ENCODE results near the gene ALCAM.

ALCAM gene

DNA sequence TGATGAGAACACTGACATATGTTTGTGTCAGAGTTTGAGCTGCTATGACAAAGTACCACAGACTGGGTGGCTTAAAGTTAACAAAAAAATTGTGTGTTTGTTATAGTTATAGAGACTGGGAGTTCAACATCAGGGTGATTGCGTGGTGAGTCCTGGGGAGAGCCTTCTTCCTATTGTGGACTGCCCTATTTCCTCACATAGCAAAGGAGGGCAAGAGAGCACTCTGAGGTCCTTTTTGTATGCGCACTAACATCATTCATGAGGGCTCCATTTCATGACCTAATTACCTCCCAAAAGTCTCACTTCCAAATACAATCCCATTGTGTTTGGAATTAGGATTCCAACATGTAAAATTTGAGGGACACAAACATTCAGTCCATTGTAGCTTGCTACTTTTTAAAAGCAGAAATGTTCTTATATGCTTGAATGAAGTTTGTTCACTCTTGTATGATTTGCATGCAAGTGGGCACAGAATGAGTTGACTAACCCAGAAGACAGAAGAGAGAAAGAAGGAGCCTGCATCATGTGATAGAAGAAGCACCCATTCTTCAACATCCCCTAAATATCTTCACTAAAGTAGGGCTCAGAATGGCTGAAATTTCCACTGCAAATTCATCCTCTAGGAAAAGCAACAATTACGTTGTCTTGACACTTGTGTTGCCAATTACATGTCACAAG lies 18.9 kb upstream of the ALCAM start:
- no peak for DNase-seq (ENCODE audit: low spot score)
- in situ Hi-C loops (cut with MboI; ENCODE audit: low pct_unique_long_range_greater_than_20kb, low sequenced_read_pairs, unreplicated experiment): no loop called here
- TF ChIP-seq, protein P1, sequence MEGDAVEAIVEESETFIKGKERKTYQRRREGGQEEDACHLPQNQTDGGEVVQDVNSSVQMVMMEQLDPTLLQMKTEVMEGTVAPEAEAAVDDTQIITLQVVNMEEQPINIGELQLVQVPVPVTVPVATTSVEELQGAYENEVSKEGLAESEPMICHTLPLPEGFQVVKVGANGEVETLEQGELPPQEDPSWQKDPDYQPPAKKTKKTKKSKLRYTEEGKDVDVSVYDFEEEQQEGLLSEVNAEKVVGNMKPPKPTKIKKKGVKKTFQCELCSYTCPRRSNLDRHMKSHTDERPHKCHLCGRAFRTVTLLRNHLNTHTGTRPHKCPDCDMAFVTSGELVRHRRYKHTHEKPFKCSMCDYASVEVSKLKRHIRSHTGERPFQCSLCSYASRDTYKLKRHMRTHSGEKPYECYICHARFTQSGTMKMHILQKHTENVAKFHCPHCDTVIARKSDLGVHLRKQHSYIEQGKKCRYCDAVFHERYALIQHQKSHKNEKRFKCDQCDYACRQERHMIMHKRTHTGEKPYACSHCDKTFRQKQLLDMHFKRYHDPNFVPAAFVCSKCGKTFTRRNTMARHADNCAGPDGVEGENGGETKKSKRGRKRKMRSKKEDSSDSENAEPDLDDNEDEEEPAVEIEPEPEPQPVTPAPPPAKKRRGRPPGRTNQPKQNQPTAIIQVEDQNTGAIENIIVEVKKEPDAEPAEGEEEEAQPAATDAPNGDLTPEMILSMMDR (IDR thresholded peaks at IDR 0.05; ENCODE audit: extremely low read depth, insufficient read depth, missing control alignments): no peak

DNA sequence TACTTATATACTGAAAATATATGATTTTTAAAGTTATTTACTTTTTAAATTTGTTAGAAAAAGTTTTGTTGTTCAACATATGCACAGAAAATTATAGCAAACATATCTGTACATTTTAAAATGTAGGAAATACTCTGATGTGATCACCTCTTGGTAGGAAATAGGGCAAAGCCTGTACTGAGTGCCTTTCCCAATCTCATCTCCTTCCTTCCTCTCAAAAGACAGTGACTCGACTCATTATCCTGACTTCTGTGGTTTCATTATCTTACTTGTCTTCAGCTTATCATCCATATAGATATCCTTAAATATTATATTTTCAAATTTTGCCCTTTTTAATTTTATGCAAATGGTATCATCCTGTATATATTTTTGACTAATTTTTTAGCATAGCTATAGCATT lies 18.4 kb upstream of the ALCAM start:
- in situ Hi-C loops (cut with MboI; ENCODE audit: low pct_unique_long_range_greater_than_20kb, low sequenced_read_pairs, unreplicated experiment): no loop called here
- TF ChIP-seq, protein P1 (IDR thresholded peaks at IDR 0.05; ENCODE audit: extremely low read depth, insufficient read depth, missing control alignments): no peak
- DNase-seq (ENCODE audit: low spot score): no peak

DNA sequence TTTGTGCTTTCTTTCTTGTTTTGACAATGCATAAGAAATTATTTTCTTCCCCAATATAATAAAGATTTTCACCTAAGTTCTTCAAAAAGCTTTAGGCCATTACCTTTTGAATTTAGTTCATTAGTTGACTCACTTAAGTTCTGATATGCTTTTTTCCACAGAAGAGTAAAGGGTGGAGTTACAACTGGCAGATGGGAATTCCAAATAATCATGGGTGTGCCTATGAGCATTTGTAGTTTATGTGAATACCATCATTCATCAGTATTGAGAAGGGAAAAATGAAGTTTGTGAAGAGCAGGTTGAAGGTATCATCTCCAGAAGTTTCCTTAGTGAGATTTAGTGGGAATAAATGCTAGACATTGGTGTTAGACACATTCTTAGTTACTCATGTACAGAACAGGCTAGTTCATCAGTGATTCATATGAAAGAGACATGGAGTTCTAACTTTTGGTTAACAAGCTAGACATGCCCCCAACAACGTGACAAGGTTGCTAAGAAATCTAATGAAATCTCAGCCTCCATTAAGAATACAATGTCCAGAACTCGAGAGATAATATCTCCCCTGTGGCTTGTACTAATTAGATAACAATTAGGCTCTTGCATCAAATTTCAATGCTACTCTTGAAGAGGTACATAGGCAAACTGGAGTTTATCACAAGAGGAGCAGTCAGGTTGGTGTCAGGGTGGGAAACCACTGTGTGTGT lies 16.9 kb upstream of the ALCAM start:
- TF ChIP-seq, protein P1 (IDR thresholded peaks at IDR 0.05; ENCODE audit: extremely low read depth, insufficient read depth, missing control alignments): no peak
- in situ Hi-C loops (cut with MboI; ENCODE audit: low pct_unique_long_range_greater_than_20kb, low sequenced_read_pairs, unreplicated experiment): no loop called here
- DNase-seq (ENCODE audit: low spot score): no peak

DNA sequence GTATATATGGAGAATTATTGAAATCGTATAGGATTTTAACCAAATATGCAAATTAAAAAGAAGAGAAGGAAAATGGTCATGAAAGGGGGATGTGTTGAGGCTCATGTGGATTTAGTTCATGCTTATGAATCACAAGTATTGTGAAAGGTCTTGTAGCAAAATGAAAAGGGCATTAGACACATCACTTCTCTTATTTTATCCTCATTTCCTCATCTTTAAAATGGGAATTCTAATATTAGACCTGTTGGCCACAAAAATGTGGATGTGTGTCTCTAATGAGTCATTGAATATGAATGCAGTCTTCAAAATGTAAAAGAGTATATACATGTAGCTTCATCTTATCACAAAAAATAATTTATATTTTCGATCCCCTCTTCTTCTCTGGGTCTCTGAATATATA lies 14.9 kb upstream of the ALCAM start:
- DNase-seq (ENCODE audit: low spot score): no peak
- TF ChIP-seq, protein P1 (IDR thresholded peaks at IDR 0.05; ENCODE audit: extremely low read depth, insufficient read depth, missing control alignments): no peak
- in situ Hi-C loops (cut with MboI; ENCODE audit: low pct_unique_long_range_greater_than_20kb, low sequenced_read_pairs, unreplicated experiment): no loop called here

DNA sequence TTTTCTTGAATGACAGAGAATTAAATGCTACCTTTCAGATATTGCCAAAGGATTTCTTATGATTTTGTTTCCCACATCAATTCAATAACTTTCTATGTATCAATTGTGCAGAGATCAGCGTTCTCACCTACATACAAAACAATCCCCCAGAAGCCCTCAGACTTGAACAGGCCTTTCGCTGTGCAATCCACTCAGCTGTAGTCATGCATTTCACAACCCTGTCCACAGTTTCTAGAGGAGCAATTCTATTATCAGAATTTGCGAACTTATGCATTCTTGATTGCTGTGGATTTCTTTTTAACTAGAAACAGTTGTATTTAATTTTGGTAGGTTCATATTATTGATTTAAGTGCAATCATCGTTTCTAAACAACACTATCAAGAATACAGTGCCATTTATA lies 13.7 kb upstream of the ALCAM start:
- no peak for DNase-seq (ENCODE audit: low spot score)
- TF ChIP-seq, protein P1 (IDR thresholded peaks at IDR 0.05; ENCODE audit: extremely low read depth, insufficient read depth, missing control alignments): no peak
- in situ Hi-C loops (cut with MboI; ENCODE audit: low pct_unique_long_range_greater_than_20kb, low sequenced_read_pairs, unreplicated experiment): no loop called here

DNA sequence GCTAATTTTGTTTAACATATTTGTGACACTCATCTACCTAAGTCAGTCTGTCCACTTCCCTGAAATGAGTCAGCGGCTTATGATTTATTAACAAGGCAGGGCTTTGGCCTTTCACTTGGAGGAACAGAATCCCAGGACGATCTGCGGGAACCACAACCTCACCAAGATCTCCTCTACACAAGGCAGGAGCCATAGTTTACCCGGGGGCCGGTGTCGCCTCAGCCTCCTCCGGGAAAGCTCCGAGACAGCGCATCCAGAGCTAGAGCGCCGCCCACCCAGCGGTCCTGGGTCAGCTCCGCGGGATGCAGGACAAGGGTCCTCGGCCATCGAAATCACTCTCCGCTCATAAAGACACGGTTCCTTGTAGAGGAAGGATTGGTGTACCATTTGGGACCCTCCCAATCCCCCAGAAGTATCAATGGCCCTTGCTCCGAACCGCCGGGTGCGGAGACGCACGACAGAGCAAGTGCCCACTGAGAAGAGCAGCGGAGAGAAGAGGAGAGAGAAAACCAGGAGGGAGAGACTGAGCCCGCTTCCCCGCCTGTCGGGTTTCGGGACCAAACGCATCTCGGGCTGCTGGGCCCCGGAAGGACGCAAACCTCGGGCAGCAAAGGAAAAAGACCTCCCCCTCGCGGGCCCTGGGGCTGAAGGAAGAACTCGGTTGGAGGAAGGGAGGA lies 13.1 kb upstream of the ALCAM start:
- in situ Hi-C loops (cut with MboI; ENCODE audit: low pct_unique_long_range_greater_than_20kb, low sequenced_read_pairs, unreplicated experiment): no loop called here
- no peak for DNase-seq (ENCODE audit: low spot score)
- TF ChIP-seq, protein P1 (IDR thresholded peaks at IDR 0.05; ENCODE audit: extremely low read depth, insufficient read depth, missing control alignments): no peak
